ENCODE measurements around the gene PRPSAP1.
"Not testable (repeated sequence)": the region's sequence is repeated elsewhere in the genome, so short reads cannot be mapped to it uniquely, and the experiment has no call there.

The PRPSAP1 gene

GRCh38 chr17:76307966-76308338 lies 45.8 kb downstream of the PRPSAP1 start, which contains the start of gene QRICH2:
Gene QRICH2 (minus strand): TSS chr17:76308276. CDS start chr17:76307998, 278 bp downstream.
- TF ChIP-seq, protein P1, sequence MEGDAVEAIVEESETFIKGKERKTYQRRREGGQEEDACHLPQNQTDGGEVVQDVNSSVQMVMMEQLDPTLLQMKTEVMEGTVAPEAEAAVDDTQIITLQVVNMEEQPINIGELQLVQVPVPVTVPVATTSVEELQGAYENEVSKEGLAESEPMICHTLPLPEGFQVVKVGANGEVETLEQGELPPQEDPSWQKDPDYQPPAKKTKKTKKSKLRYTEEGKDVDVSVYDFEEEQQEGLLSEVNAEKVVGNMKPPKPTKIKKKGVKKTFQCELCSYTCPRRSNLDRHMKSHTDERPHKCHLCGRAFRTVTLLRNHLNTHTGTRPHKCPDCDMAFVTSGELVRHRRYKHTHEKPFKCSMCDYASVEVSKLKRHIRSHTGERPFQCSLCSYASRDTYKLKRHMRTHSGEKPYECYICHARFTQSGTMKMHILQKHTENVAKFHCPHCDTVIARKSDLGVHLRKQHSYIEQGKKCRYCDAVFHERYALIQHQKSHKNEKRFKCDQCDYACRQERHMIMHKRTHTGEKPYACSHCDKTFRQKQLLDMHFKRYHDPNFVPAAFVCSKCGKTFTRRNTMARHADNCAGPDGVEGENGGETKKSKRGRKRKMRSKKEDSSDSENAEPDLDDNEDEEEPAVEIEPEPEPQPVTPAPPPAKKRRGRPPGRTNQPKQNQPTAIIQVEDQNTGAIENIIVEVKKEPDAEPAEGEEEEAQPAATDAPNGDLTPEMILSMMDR (IDR thresholded peaks at IDR 0.05; ENCODE audit: low read depth, low read length) = no peak
- DNase-seq (ENCODE audit: extremely low read depth, low read depth) = no peak

DNA sequence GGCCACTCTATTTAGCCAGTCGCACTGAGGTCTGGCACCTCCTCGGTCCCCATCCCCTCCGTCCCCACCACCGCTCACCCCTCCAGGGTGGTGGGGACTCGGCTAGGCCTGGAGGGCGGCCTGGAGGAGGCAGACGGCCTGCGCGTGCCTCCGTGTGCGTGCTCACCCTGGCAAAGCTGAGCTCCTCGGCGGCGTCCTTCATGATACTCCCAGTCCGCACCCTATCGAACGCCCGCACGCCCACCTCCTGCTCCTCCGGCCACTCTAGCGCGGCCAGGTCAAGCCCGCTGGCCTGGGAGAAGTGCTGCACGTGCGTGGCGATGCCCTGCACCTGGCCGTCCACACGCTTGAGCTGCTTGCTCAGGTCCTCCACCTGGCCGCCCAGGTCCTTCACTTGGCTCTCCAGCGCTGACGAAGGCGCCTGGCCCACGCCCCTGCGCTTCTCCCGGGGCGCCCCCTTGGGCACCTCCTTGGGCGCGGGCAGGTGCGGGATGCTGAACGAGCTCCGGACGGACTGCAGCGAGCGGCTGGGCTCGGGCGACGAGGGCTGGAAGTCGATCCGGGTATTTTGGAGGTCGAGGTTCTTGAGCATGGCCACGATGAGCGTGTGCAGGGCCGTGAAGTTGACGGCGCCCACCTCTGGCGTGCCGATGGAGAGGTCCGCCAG lies 46.3 kb downstream of the PRPSAP1 start:
- no peak for DNase-seq (ENCODE audit: extremely low read depth, low read depth)
- TF ChIP-seq, protein P1 (IDR thresholded peaks at IDR 0.05; ENCODE audit: low read depth, low read length) = no peak

- DNase-seq (ENCODE audit: extremely low read depth, low read depth) = not testable (repeated sequence)
Observed at GRCh38 chr17:76305135-76305454, 48.6 kb downstream of the PRPSAP1 start.

DNA sequence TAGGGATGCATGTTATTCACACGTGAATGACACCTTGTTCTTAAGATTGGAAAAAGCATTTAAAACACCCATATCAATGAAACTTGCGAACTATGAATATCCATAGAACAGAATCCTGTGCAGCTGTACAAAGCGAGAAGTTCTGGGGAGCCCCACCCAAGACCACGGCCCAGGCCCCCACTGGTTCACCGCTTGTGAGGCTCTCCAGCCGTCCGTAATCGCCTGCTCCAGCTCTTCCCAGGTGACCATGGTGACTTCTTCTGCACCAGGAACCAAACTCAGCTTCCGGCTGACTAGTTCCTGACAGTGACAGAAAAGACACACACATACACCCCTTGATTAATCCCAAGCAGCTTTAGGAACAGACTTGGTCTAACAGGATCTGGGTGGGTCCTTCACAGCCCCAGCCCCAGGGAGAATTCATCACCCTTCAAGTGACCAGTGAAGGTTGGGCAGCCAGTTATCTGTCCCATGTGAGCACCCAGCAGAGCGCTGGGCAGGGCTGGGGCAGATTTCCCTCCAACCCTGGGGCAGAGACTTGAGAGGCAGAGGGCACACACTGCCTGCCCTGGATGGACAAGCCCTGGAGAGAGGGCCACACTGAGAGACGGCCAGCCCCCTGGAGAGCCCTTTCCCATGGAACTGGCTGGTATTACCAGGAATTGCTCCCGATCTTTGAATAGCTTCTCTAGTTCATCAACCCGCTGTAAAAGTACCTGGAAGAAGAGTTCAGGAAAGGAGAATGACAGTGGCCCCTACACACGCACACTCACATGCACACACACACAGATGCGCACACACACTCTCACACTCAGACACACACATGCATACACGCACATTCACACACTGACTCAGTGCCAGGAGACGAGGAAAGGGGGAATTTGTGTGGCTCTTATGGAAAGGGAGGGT lies 49.2 kb downstream of the PRPSAP1 start:
- TF ChIP-seq, protein P1 (IDR thresholded peaks at IDR 0.05; ENCODE audit: low read depth, low read length) = no peak

GRCh38 chr17:76297436-76297835 lies 56.3 kb downstream of the PRPSAP1 start:
- TF ChIP-seq, protein P1 (IDR thresholded peaks at IDR 0.05; ENCODE audit: low read depth, low read length) = no peak
- no peak for DNase-seq (ENCODE audit: extremely low read depth, low read depth)

More for the DNA sequence above, 49.2 kb downstream of the PRPSAP1 start:
- no peak for DNase-seq (ENCODE audit: extremely low read depth, low read depth)

- DNase-seq (ENCODE audit: extremely low read depth, low read depth) = no peak
- TF ChIP-seq, protein P1 (IDR thresholded peaks at IDR 0.05; ENCODE audit: low read depth, low read length) = no peak
Observed at GRCh38 chr17:76296889-76297288, 56.8 kb downstream of the PRPSAP1 start.

DNA sequence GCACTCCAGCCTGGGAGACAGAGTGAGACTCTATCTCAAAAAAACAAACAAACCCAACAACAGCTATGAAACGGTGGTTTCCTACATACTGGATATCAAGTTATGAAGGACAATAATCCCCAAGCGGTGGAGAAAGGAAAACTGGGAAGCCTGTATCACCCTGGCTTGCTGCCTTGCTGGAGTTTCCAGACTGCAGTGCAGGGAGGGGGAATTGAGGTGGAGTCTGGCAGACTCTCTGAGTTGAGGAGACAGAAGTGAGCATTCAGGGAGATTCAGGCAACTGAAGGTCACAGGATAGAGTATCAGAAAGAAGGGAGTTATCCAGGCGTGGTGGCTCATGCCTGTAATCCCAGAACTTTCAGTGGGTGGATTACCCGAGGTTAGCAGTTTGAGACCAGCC lies 57.5 kb downstream of the PRPSAP1 start:
- no peak for DNase-seq (ENCODE audit: extremely low read depth, low read depth)
- TF ChIP-seq, protein P1 (IDR thresholded peaks at IDR 0.05; ENCODE audit: low read depth, low read length) = no peak
